ENCODE measurements around the gene CPPED1.

Gene CPPED1

GRCh38 chr16:12677502-12677901 is 126.2 kb downstream of the CPPED1 start:
- peak in 1 of 5 donors; percentile 44 for DNase-seq

- DNase-seq: no peak
Observed at GRCh38 chr16:12675852-12676251, 127.8 kb downstream of the CPPED1 start.

- no peak for DNase-seq
Observed at GRCh38 chr16:12675046-12675445, 128.6 kb downstream of the CPPED1 start.

GRCh38 chr16:12674524-12674923 is 129.2 kb downstream of the CPPED1 start:
- no peak for DNase-seq

- DNase-seq: no peak
Observed at GRCh38 chr16:12674071-12674470, 129.6 kb downstream of the CPPED1 start.

- no peak for DNase-seq
Observed at GRCh38 chr16:12673466-12673865, 130.2 kb downstream of the CPPED1 start.

- no peak for DNase-seq
Observed at GRCh38 chr16:12672986-12673385, 130.7 kb downstream of the CPPED1 start.

GRCh38 chr16:12669908-12670307 is 133.8 kb downstream of the CPPED1 start:
- DNase-seq: no peak

- no peak for DNase-seq
Observed at GRCh38 chr16:12667909-12668308, 135.8 kb downstream of the CPPED1 start.

- DNase-seq: no peak
Observed at GRCh38 chr16:12664164-12664733, 139.4 kb downstream of the CPPED1 start.

GRCh38 chr16:12661656-12662172 is 142.0 kb downstream of the CPPED1 start:
- peak in 1 of 5 donors; percentile 9 for DNase-seq

GRCh38 chr16:12659871-12660270 is 143.8 kb downstream of the CPPED1 start:
- DNase-seq: no peak

GRCh38 chr16:12658506-12658905 is 145.2 kb downstream of the CPPED1 start:
- no peak for DNase-seq

GRCh38 chr16:12655537-12655936 is 148.2 kb downstream of the CPPED1 start:
- DNase-seq: no peak

- no peak for DNase-seq
Observed at GRCh38 chr16:12653820-12654392, 149.8 kb downstream of the CPPED1 start.

- no peak for DNase-seq
Observed at GRCh38 chr16:12652924-12653323, 150.8 kb downstream of the CPPED1 start.

GRCh38 chr16:12651765-12652512 is 151.7 kb downstream of the CPPED1 start:
- no peak for DNase-seq

GRCh38 chr16:12649356-12649755 is 154.3 kb downstream of the CPPED1 start:
- DNase-seq: no peak

GRCh38 chr16:12646490-12647274 is 157.0 kb downstream of the CPPED1 start:
- peak in 1 of 5 donors; percentile 77 for DNase-seq

GRCh38 chr16:12646098-12646489 is 157.6 kb downstream of the CPPED1 start:
- no peak for DNase-seq

- no peak for DNase-seq
Observed at GRCh38 chr16:12643034-12643455, 160.6 kb downstream of the CPPED1 start.

- DNase-seq: no peak
Observed at GRCh38 chr16:12639044-12639443, 164.6 kb downstream of the CPPED1 start.

GRCh38 chr16:12637002-12637401 is 166.7 kb downstream of the CPPED1 start:
- no peak for DNase-seq

All from T-helper 1 cell (primary cell).